Large intestine (tissue), 3 donors: ENCODE results near the gene CARM1. TPM values are rescaled to one million over a fixed set of nuclear protein-coding genes. Genes with fewer than 3 reads are reported as not detected.

Experiments
- DNase-seq, 2 donors: peaks; one replicate each; pipeline versions ENCODE4 v3.0.0 to v3.0.0-alpha.2; 2013
- H3K27ac ChIP-seq: one replicate; pipeline ENCODE4 v1.5.1; 2013; ENCODE audit warnings: low read length
- H3K27me3 ChIP-seq: 2 replicates; pipeline ENCODE4 v1.6.1; 2013; ENCODE audit warnings: low read length; ENCODE audit not compliant: control insufficient read depth, insufficient read depth
- H3K36me3 ChIP-seq: 2 replicates; pipeline ENCODE4 v1.6.1; 2013; ENCODE audit warnings: low read length; ENCODE audit not compliant: control insufficient read depth, insufficient read depth
- H3K4me1 ChIP-seq: one replicate; pipeline ENCODE4 v1.6.1; 2013; ENCODE audit warnings: low read length; ENCODE audit not compliant: control insufficient read depth, insufficient read depth
- H3K4me3 ChIP-seq: one replicate; pipeline ENCODE4 v1.5.1; 2013; ENCODE audit warnings: low read length
- H3K9me3 ChIP-seq: one replicate; pipeline ENCODE4 v1.6.1; 2013; ENCODE audit warnings: mild to moderate bottlenecking, low read depth, low read length, moderate library complexity; ENCODE audit not compliant: control insufficient read depth
- WGBS: methylation state at CpG from one replicate; pipeline ENCODE4 v1.1.5; 2013; ENCODE audit warnings: low lambda C conversion rate; ENCODE audit not compliant: insufficient coverage; 5-methylcytosine and 5-hydroxymethylcytosine counted together
- polyA plus RNA-seq: library from polyadenylated mRNA; unstranded; fragments of 120-200 nt; gene quantifications from one replicate; pipeline ENCODE4 v1.2.1, GENCODE V29; 2013

CARM1 gene
- polyA plus RNA-seq, 1 donor = 44.6 TPM

- WGBS = no CpG with 5 or more reads among the region's 100 CpGs
- peaks cover 9% of the 10 kb centered on the region for H3K4me1 ChIP-seq
- DNase-seq = peak; percentile 98 to 99
- H3K27ac ChIP-seq = peak within 1 kb of the TSS; percentile 97
- H3K4me3 ChIP-seq = peak within 1 kb of the TSS; percentile 99
- H3K36me3 ChIP-seq = peaks cover 5% of the 10 kb centered on the region
- H3K27me3 ChIP-seq = no peaks in the 10 kb centered on the region
- no peaks in the 10 kb centered on the region for H3K9me3 ChIP-seq
These were observed 89.1 kb downstream of the CARM1 start, which contains the start of gene SMARCA4 for GRCh38 chr19:10960314-10961072. Gene SMARCA4, plus strand, starts transcription at chr19:10961030. Its CDS starts 23,122 bp downstream, at chr19:10984152.

- DNase-seq = no peak
These were observed 89.9 kb downstream of the CARM1 start for GRCh38 chr19:10961073-10961860.

GRCh38 chr19:10962863-10963262, 91.5 kb downstream of the CARM1 start:
- DNase-seq = no peak
- no peaks in the 10 kb centered on the region for H3K9me3 ChIP-seq
- H3K27ac ChIP-seq = no peak overlapping the region
- H3K27me3 ChIP-seq = no peaks in the 10 kb centered on the region
- H3K4me3 ChIP-seq = no peak overlapping the region
- 82% methylated on average over 2 of the region's 10 CpGs for WGBS
- peaks cover 5% of the 10 kb centered on the region for H3K36me3 ChIP-seq
- peaks cover 9% of the 10 kb centered on the region for H3K4me1 ChIP-seq

More at GRCh38 chr19:10961073-10961860, 89.9 kb downstream of the CARM1 start:
- no peaks in the 10 kb centered on the region for H3K9me3 ChIP-seq
- H3K27me3 ChIP-seq = no peaks in the 10 kb centered on the region
- H3K27ac ChIP-seq = peak overlapping the region; percentile 58
- WGBS = no CpG with 5 or more reads among the region's 92 CpGs
- peaks cover 5% of the 10 kb centered on the region for H3K36me3 ChIP-seq
- peak overlapping the region; percentile 91 for H3K4me3 ChIP-seq
- peaks cover 9% of the 10 kb centered on the region for H3K4me1 ChIP-seq

GRCh38 chr19:10963865-10964264, 92.5 kb downstream of the CARM1 start:
- Histone ChIP-seq H3K9me3 (no peaks in the 10 kb centered on the region), H3K27ac (no peak overlapping the region), H3K36me3 (peaks cover 5% of the 10 kb centered on the region), H3K4me3 (no peak overlapping the region), H3K27me3 (no peaks in the 10 kb centered on the region), H3K4me1 (peaks cover 13% of the 10 kb centered on the region)
- 80% methylated on average over 1 of the region's 4 CpGs for WGBS
- DNase-seq = no peak

GRCh38 chr19:10964903-10965302, 93.5 kb downstream of the CARM1 start:
- H3K27ac ChIP-seq = no peak overlapping the region
- no CpG with 5 or more reads among the region's 4 CpGs for WGBS
- H3K4me1 ChIP-seq = peaks cover 13% of the 10 kb centered on the region

GRCh38 chr19:10965398-10965797, 94.0 kb downstream of the CARM1 start:
- no peaks in the 10 kb centered on the region for H3K9me3 ChIP-seq
- no peak overlapping the region for H3K4me3 ChIP-seq
- 88% methylated on average over 1 of the region's 6 CpGs for WGBS
- no peak overlapping the region for H3K27ac ChIP-seq
- H3K36me3 ChIP-seq = peaks cover 5% of the 10 kb centered on the region
- peaks cover 13% of the 10 kb centered on the region for H3K4me1 ChIP-seq
- H3K27me3 ChIP-seq = no peaks in the 10 kb centered on the region
- DNase-seq = no peak

More at GRCh38 chr19:10964903-10965302, 93.5 kb downstream of the CARM1 start:
- peaks cover 5% of the 10 kb centered on the region for H3K36me3 ChIP-seq
- no peaks in the 10 kb centered on the region for H3K27me3 ChIP-seq
- no peaks in the 10 kb centered on the region for H3K9me3 ChIP-seq
- no peak overlapping the region for H3K4me3 ChIP-seq
- no peak for DNase-seq

GRCh38 chr19:10966809-10967208, 95.5 kb downstream of the CARM1 start:
- H3K9me3 ChIP-seq = no peaks in the 10 kb centered on the region
- WGBS = 40% methylated on average over 1 of the region's 8 CpGs
- peak in 1 of 2 donors; percentile 34 for DNase-seq
- peaks cover 13% of the 10 kb centered on the region for H3K4me1 ChIP-seq
- H3K27ac ChIP-seq = no peak overlapping the region
- no peak overlapping the region for H3K4me3 ChIP-seq
- peaks cover 5% of the 10 kb centered on the region for H3K36me3 ChIP-seq
- no peaks in the 10 kb centered on the region for H3K27me3 ChIP-seq

GRCh38 chr19:10968527-10969135, 97.3 kb downstream of the CARM1 start:
- H3K27ac ChIP-seq = no peak overlapping the region
- no peaks in the 10 kb centered on the region for H3K9me3 ChIP-seq
- H3K27me3 ChIP-seq = no peaks in the 10 kb centered on the region
- WGBS = 64% methylated on average over 2 of the region's 10 CpGs
- peaks cover 5% of the 10 kb centered on the region for H3K36me3 ChIP-seq
- no peak overlapping the region for H3K4me3 ChIP-seq
- DNase-seq = no peak
- H3K4me1 ChIP-seq = peaks cover 4% of the 10 kb centered on the region

- no peaks in the 10 kb centered on the region for H3K36me3 ChIP-seq
- no peak overlapping the region for H3K4me3 ChIP-seq
- H3K4me1 ChIP-seq = peaks cover 18% of the 10 kb centered on the region
- no peak for DNase-seq
- no CpG with 5 or more reads among the region's 8 CpGs for WGBS
- H3K27me3 ChIP-seq = no peaks in the 10 kb centered on the region
- no peaks in the 10 kb centered on the region for H3K9me3 ChIP-seq
- H3K27ac ChIP-seq = no peak overlapping the region
These were observed 99.9 kb downstream of the CARM1 start for GRCh38 chr19:10971107-10971726.
